HepG2 (cell line): ENCODE data around the gene SLC25A51. TPM values are rescaled to one million over a fixed set of nuclear protein-coding genes. Genes with fewer than 3 reads are reported as not detected.

Experiments used
- ATAC-seq: fragments of 200-7000 bp; cut with Tn5 transposase; 3 replicates; pipeline ENCODE4 v1.9.1; 2020; ENCODE audit warnings: mild to moderate bottlenecking, moderate library complexity
- BruUV-seq: library from RNA; stranded (reverse); fragments of 400-500 nt; replicated peaks from 2 replicates; lab custom pipeline; 2021; lab: Mats Ljungman, UMichigan
- CTCF ChIA-PET: fragments of 300-600 bp; formaldehyde crosslinking; extraction: SDS; loops from one replicate; lab custom pipeline; 2021; ENCODE audit warnings: low total read pairs, inconsistent platforms, low intra/inter-chr PET ratio; lab: Yijun Ruan, JAX
- POLR2A ChIA-PET: fragments of 350-600 bp; sonication (Branson Sonifier 250); formaldehyde crosslinking; loops from one replicate; lab custom pipeline; 2020; ENCODE audit warnings: antibody characterized with exemption, inconsistent platforms; lab: Yijun Ruan, JAX
- DNase-seq: peaks from one replicate; pipeline ENCODE4 v3.0.0-alpha.2; 2015; ENCODE audit warnings: low spot score
- FAIRE-seq: peaks from 3 replicates; lab custom pipeline; 2011; peaks lifted over from hg19 to GRCh38; lab: Jason Lieb, UNC
- H2AFZ ChIP-seq: one replicate; pipeline ENCODE4 v1.6.1; 2011; ENCODE audit warnings: low read length, inconsistent platforms
- H3K27ac ChIP-seq: fragments of 300-600 bp; 3 replicates; pipeline ENCODE4 v1.8.0; 2011; ENCODE audit warnings: mixed run types, mild to moderate bottlenecking, mixed read lengths, low read length, inconsistent platforms; ENCODE audit not compliant: insufficient read depth; ENCODE audit errors: extremely low read length
- H3K27me3 ChIP-seq, 2 experiments: fragments of 200-600 bp in 1 of 2; 2 replicates in 1 of 2; 3 replicates in 1 of 2; pipeline versions ENCODE4 v1.6.0 to v1.8.0; 2011; ENCODE audit warnings: low read length in 2 of 2, mild to moderate bottlenecking in 2 of 2, moderate library complexity in 2 of 2, inconsistent platforms in 1 of 2; ENCODE audit not compliant: insufficient read depth in 2 of 2, control insufficient read depth in 1 of 2
- H3K36me3 ChIP-seq, 2 experiments: fragments of 200-600 bp in 1 of 2; replicated peaks in 1 of 2; 2 replicates in 1 of 2; 3 replicates in 1 of 2; pipeline versions ENCODE4 v1.5.1 to v1.8.0; 2011; ENCODE audit warnings: low read length in 2 of 2, inconsistent platforms in 1 of 2; ENCODE audit not compliant: insufficient read depth in 2 of 2, control insufficient read depth in 1 of 2
- H3K4me1 ChIP-seq: 2 replicates; pipeline ENCODE4 v1.5.1; 2012; ENCODE audit warnings: low read length, inconsistent platforms; ENCODE audit not compliant: insufficient read depth
- H3K4me2 ChIP-seq: 2 replicates; pipeline ENCODE4 v1.6.0; 2011; ENCODE audit warnings: low read depth, low read length, inconsistent platforms
- H3K4me3 ChIP-seq, 3 experiments: fragments of 200-600 bp in 1 of 3; sonication (generic), shearing (Covaris generic) in 1 of 3; replicated peaks in 1 of 3; 2 replicates each; pipeline ENCODE4 v1.5.1; 2011 to 2016; ENCODE audit warnings: low read length in 3 of 3, inconsistent platforms in 2 of 3, low read depth in 2 of 3, mild to moderate bottlenecking in 2 of 3, control low read depth in 1 of 3, mixed read lengths in 1 of 3; ENCODE audit not compliant: insufficient read depth in 1 of 3
- H3K79me2 ChIP-seq: one replicate; pipeline ENCODE4 v1.6.1; 2011; ENCODE audit warnings: low read length, inconsistent platforms; ENCODE audit not compliant: insufficient read depth
- H3K9ac ChIP-seq: 2 replicates; pipeline ENCODE4 v1.6.0; 2011; ENCODE audit warnings: mild to moderate bottlenecking, low read depth, low read length, inconsistent platforms; ENCODE audit not compliant: insufficient read depth
- H3K9me3 ChIP-seq: 2 replicates; pipeline ENCODE4 v1.5.1; 2012; ENCODE audit warnings: mild to moderate bottlenecking, low read length
- H4K20me1 ChIP-seq: 2 replicates; pipeline ENCODE4 v1.6.0; 2011; ENCODE audit warnings: inconsistent platforms, mild to moderate bottlenecking, low read length, moderate library complexity; ENCODE audit not compliant: insufficient read depth
- ASH2L ChIP-seq: fragments of 300-600, 200-600 bp; sonication (generic); IDR thresholded peaks from 2 replicates; pipeline ENCODE4 v1.7.0; 2017; ENCODE audit warnings: low read depth, mild to moderate bottlenecking, moderate library complexity, mixed read lengths, low read length; ENCODE audit not compliant: insufficient read length
- KLF11 ChIP-seq: IDR thresholded peaks from 2 replicates; pipeline ENCODE4 v1.6.1; 2016; ENCODE audit warnings: missing compliant biosample characterization
- KLF15 ChIP-seq: sonication (generic); formaldehyde crosslinking; IDR thresholded peaks from 2 replicates; pipeline ENCODE4 v1.8.1; 2023; ENCODE audit warnings: borderline replicate concordance, mild to moderate bottlenecking, inconsistent platforms, missing genetic modification reagents, mixed read lengths
- MZF1 ChIP-seq: sonication (generic); formaldehyde crosslinking; IDR thresholded peaks from 2 replicates; pipeline ENCODE4 v1.8.1; 2023; ENCODE audit warnings: mild to moderate bottlenecking, missing genetic modification reagents, borderline replicate concordance
- PITX1 ChIP-seq: sonication (generic); formaldehyde crosslinking; IDR thresholded peaks from 2 replicates; pipeline ENCODE4 v1.5.1; 2020; ENCODE audit warnings: mild to moderate bottlenecking, missing genetic modification reagents
- THAP8 ChIP-seq: sonication (generic); formaldehyde crosslinking; IDR thresholded peaks from 2 replicates; pipeline ENCODE4 v1.5.1; 2020; ENCODE audit warnings: missing genetic modification reagents, mild to moderate bottlenecking, borderline replicate concordance
- ZC3H4 ChIP-seq: sonication (generic); formaldehyde crosslinking; IDR thresholded peaks from 2 replicates; pipeline ENCODE4 v1.4.0; 2020; ENCODE audit warnings: missing genetic modification reagents, borderline replicate concordance
- ZNF18 ChIP-seq: sonication (generic); formaldehyde crosslinking; IDR thresholded peaks from 2 replicates; pipeline ENCODE4 v1.8.0; 2022; ENCODE audit warnings: mild to moderate bottlenecking, missing genetic modification reagents; ENCODE audit not compliant: insufficient replicate concordance
- WGBS: methylation state at CpG from one replicate; pipeline ENCODE4 v1.1.6; 2017; ENCODE audit warnings: low lambda C conversion rate; 5-methylcytosine and 5-hydroxymethylcytosine counted together
- in situ Hi-C: cut with HindIII; loops from 2 replicates; pipeline ENCODE4 v1.10.0; 2017; ENCODE audit warnings: low pct_unique_long_range_greater_than_20kb; ENCODE audit not compliant: extremely low pct_ligation_motif_present
- intact Hi-C: fragments of 100-400 bp; cut with micrococcal nuclease; formaldehyde crosslinking; loops from one replicate; pipeline ENCODE4 v1.10.0; 2022; ENCODE audit not compliant: unreplicated experiment
- polyA plus RNA-seq, 8 experiments: library from polyadenylated mRNA; depleted of rRNA in 3 of 8; stranded (reverse) in 7 of 8; unstranded in 1 of 8; fragments of >200 nt; fragmentation: Illumina TruSeq in 4 of 8; extraction: Trizol in 4 of 8; gene quantifications; 2 replicates each; pipeline versions ENCODE4 v1.2.1 to v1.2.3, GENCODE V29; 2011 to 2016; ENCODE audit warnings: low read depth in 4 of 8, missing spikeins in 1 of 8, mixed read lengths in 1 of 8; ENCODE audit not compliant: insufficient read depth in 1 of 8
- small RNA-seq, 3 experiments: library from RNA; depleted of rRNA; stranded (forward); fragments of <200 nt; gene quantifications; one replicate each; pipeline ENCODE3, GENCODE V24; 2012; ENCODE audit warnings: low read depth in 2 of 3, low replicate concordance in 1 of 3; ENCODE audit not compliant: insufficient read length in 3 of 3, insufficient read depth in 2 of 3
- total RNA-seq, 5 experiments: library from RNA; depleted of rRNA; stranded (reverse); fragments of >200 nt; fragmentation: Illumina TruSeq; extraction: Trizol; gene quantifications; 2 replicates each; pipeline ENCODE4 v1.2.3, GENCODE V29; 2016; ENCODE audit warnings: low read depth in 1 of 5

The SLC25A51 gene
- total and polyA plus RNA-seq, 2 of the 13 experiments (the other 11 are each of a cell fraction or from before 2014, with no cell fraction given): 14.6 to 37.7 TPM

GRCh38 chr9:37840560-37841194 is 63.2 kb downstream of the SLC25A51 start (continued):
- TF ChIP-seq ZNF18 (CRISPR knock-in tag): no peak
- TF ChIP-seq KLF15 (CRISPR knock-in tag): no peak
- TF ChIP-seq THAP8: no peak
- TF ChIP-seq ASH2L: no peak
- no peak for TF ChIP-seq ZC3H4

GRCh38 chr9:37839496-37840461 is 64.1 kb downstream of the SLC25A51 start:
- no peak for ATAC-seq
- ChIA-PET CTCF (no interaction called here), POLR2A (no interaction called here)
- in situ Hi-C loops (loop anchor here (5.0 kb wide), 1 partner anchor 47 kb away; no protein-coding TSS in a partner anchor), intact Hi-C loops (no loop called here)
- H3K4me1 ChIP-seq: no peaks in the 10 kb centered on the region
- no peaks in the 10 kb centered on the region for H3K9me3 ChIP-seq
- WGBS: 91% methylated on average over 3 of the region's 3 CpGs
- TF ChIP-seq MZF1 (CRISPR knock-in tag) (no peak), PITX1 (no peak), KLF11 (CRISPR knock-in tag) (no peak)
- H3K79me2 ChIP-seq: no peaks in the 10 kb centered on the region
- BruUV-seq: no TSS peak
- H3K27ac ChIP-seq: no peak overlapping the region
- H3K4me3 ChIP-seq: no peak overlapping the region
- FAIRE-seq: no peak
- DNase-seq: no peak
- no peaks in the 10 kb centered on the region for H4K20me1 ChIP-seq
- no peak overlapping the region for H3K4me2 ChIP-seq
- H2AFZ ChIP-seq: no peak overlapping the region
- peaks cover 2 to 11% of the 10 kb centered on the region in 2 experiments; a peak in 2 of 5 replicates for H3K36me3 ChIP-seq
- no peak overlapping the region for H3K9ac ChIP-seq
- H3K27me3 ChIP-seq: no peaks in the 10 kb centered on the region

Small RNAs within 50 kb of the gene (small RNA-seq; reads per million reads assigned to genes)
- gene RNU7-124P: 0 to 0.33 (median 0) reads per million in 3 experiments

Other genes with a start within 250 kb of the SLC25A51 start
- 3.1 and 3.3 TPM in 2 replicates for gene TRMT10B, start 150.3 kb downstream of the SLC25A51 start, total RNA-seq (2016; rRNA removed; fragmentation: Illumina TruSeq; extraction: Trizol)
- gene TRMT10B, start 150.3 kb downstream of the SLC25A51 start, polyA plus RNA-seq (2011; rRNA removed): 3.9 TPM in 2 replicates
- 68.7 and 98.1 TPM in 2 replicates for gene EXOSC3, start 119.1 kb downstream of the SLC25A51 start, total RNA-seq (2016; rRNA removed; fragmentation: Illumina TruSeq; extraction: Trizol)
- gene EXOSC3, start 119.1 kb downstream of the SLC25A51 start, polyA plus RNA-seq (2011; rRNA removed): 12.0 and 17.5 TPM in 2 replicates
- gene DCAF10, start 103.3 kb downstream of the SLC25A51 start, total RNA-seq (2016; rRNA removed; fragmentation: Illumina TruSeq; extraction: Trizol): 9.2 and 13.5 TPM in 2 replicates
- 20.2 and 20.3 TPM in 2 replicates for gene DCAF10, start 103.3 kb downstream of the SLC25A51 start, polyA plus RNA-seq (2011; rRNA removed)
- 14.7 and 19.4 TPM in 2 replicates for gene SHB, start 165.1 kb upstream of the SLC25A51 start, total RNA-seq (2016; rRNA removed; fragmentation: Illumina TruSeq; extraction: Trizol)
- 20.7 and 25.3 TPM in 2 replicates for gene SHB, start 165.1 kb upstream of the SLC25A51 start, polyA plus RNA-seq (2011; rRNA removed)